GM06990 (cell line): ENCODE measurements around the gene HRH3.

Source experiments
- DNase-seq: peaks from one replicate; pipeline ENCODE4 v3.0.0-alpha.2; 2011; ENCODE audit not compliant: insufficient read length; ENCODE audit errors: extremely low read depth
- H3K27me3 ChIP-seq: replicated peaks from 2 replicates; pipeline ENCODE4 v1.6.0; 2011; ENCODE audit warnings: low read length; ENCODE audit not compliant: control insufficient read depth, insufficient read depth
- H3K36me3 ChIP-seq: 2 replicates; pipeline ENCODE4 v1.5.1; 2011; ENCODE audit warnings: low read length; ENCODE audit not compliant: control insufficient read depth, insufficient read depth
- H3K4me3 ChIP-seq: replicated peaks from 2 replicates; pipeline ENCODE4 v1.5.1; 2011; ENCODE audit warnings: low read depth, mild to moderate bottlenecking, control low read depth, low read length
- TF ChIP-seq, protein P1 (sequence below): IDR thresholded peaks from 2 replicates; pipeline ENCODE4 v1.5.1; 2011; ENCODE audit warnings: low read length, control low read depth, mild to moderate bottlenecking, inconsistent platforms; ENCODE audit not compliant: insufficient read depth, poor library complexity, severe bottlenecking

HRH3 gene

DNA sequence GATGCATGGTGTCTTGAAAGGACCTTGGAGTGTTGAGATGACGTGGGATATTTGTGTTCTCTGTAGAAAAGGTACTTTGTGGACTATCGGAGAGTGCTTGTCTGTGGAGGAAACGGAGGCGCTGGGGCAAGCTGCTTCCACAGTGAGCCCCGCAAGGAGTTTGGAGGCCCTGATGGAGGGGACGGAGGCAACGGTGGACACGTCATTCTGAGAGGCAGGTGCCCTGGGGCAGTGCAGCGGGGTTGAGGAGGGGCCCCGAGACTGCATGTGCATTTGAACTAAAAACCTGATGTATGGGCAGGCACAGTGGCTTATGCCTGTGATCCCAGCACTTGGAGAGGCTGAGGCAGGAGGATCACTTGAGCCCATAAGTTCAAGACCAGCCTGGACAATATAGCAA lies 24.3 kb downstream of the HRH3 start:
- TF ChIP-seq, protein P1, sequence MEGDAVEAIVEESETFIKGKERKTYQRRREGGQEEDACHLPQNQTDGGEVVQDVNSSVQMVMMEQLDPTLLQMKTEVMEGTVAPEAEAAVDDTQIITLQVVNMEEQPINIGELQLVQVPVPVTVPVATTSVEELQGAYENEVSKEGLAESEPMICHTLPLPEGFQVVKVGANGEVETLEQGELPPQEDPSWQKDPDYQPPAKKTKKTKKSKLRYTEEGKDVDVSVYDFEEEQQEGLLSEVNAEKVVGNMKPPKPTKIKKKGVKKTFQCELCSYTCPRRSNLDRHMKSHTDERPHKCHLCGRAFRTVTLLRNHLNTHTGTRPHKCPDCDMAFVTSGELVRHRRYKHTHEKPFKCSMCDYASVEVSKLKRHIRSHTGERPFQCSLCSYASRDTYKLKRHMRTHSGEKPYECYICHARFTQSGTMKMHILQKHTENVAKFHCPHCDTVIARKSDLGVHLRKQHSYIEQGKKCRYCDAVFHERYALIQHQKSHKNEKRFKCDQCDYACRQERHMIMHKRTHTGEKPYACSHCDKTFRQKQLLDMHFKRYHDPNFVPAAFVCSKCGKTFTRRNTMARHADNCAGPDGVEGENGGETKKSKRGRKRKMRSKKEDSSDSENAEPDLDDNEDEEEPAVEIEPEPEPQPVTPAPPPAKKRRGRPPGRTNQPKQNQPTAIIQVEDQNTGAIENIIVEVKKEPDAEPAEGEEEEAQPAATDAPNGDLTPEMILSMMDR = no peak
- H3K4me3 ChIP-seq = no peak overlapping the region

DNA sequence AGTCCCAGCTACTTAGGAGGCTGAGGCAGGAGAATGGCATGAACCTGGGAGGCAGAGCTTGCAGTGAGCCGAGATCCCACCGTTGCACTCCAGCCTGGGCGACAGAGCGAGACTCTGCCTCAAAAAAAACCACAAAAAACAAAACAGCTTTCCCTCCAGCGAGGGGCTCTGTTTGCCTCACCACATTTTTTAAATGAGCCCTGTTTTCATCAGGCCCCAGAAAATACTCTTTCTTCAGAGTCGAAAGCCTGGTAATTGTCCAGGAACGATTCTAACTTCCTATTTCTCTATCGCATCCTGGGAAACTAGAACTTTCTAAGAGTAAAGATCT lies 25.0 kb downstream of the HRH3 start:
- Histone ChIP-seq H3K4me3 (no peak overlapping the region), H3K27me3 (no peaks in the 10 kb centered on the region), H3K36me3 (peaks cover 17% of the 10 kb centered on the region)
- no peak for DNase-seq
- TF ChIP-seq, protein P1 = no peak

More for the DNA sequence above, 24.3 kb downstream of the HRH3 start:
- no peak for DNase-seq
- Histone ChIP-seq H3K27me3 (no peaks in the 10 kb centered on the region), H3K36me3 (peaks cover 20% of the 10 kb centered on the region)

DNA sequence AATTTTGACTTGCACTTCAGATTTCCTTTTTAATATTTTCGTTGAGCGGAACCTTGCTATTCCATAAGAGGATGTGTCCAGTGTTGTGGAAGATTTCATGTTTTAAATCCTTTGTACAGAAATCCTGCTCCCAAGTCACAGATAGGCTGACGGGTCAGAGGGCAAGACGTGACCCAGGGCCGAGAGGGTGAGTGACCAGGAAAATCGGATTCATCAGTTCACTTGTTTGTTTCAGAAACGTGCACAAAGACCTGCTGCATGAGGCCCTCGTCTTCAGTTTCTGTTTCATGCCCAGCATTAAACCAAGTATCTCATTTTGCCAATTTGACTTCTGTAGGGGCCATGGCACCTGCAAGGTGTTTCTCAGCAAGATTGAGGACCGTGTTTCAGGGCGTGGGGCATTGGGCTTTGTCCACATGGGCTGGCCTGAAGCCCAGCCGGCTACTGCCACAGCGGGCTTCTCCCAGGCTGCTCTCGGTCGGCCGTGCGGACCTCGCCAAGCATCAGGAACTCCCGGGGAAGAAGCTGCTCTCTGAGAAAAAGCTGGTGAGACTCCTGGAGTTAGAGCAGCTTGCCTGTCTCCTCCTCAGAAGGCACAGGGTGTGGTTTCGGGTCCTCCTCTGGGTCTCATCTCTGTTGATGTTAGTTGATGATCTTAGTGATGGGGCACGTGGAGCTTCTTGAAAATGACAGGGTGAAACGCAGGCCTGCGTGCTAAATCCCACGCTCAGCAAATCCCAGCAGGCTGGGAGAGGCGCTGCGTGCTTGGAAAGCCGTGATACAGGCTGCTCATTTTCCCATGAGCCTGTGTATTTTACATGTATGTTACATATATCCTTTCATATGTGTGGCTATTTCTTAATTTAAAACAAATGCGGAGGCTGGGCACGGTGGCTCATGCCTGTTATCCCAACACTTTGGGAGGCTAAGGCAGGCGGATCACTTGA lies 26.7 kb downstream of the HRH3 start:
- TF ChIP-seq, protein P1 = no peak
- peaks cover 13% of the 10 kb centered on the region for H3K36me3 ChIP-seq
- no peak for DNase-seq

DNA sequence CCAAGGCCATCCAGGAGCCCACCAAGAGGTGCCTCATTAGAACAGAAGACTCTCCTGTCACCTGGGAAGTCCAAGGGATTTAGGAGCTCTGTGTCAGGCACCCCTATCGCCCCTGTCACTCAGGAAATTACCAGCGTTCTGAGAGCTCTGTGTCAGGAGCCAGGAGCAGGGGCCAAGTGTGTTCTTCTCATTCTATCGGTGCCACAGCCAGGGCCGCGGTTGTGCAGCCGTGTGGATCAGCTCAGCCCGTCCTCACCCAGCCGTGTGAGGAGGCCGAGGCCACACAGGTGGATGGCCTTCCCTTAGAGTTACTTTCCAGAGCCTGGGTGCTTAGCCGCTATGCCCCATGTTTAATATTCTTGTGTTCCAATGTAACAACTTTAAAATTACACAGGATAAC lies 27.4 kb downstream of the HRH3 start:
- DNase-seq = no peak
- Histone ChIP-seq H3K36me3 (peaks cover 10% of the 10 kb centered on the region), H3K4me3 (no peak overlapping the region), H3K27me3 (no peaks in the 10 kb centered on the region)
- TF ChIP-seq, protein P1 = no peak

More for the DNA sequence above, 26.7 kb downstream of the HRH3 start:
- Histone ChIP-seq H3K27me3 (no peaks in the 10 kb centered on the region), H3K4me3 (no peak overlapping the region)

DNA sequence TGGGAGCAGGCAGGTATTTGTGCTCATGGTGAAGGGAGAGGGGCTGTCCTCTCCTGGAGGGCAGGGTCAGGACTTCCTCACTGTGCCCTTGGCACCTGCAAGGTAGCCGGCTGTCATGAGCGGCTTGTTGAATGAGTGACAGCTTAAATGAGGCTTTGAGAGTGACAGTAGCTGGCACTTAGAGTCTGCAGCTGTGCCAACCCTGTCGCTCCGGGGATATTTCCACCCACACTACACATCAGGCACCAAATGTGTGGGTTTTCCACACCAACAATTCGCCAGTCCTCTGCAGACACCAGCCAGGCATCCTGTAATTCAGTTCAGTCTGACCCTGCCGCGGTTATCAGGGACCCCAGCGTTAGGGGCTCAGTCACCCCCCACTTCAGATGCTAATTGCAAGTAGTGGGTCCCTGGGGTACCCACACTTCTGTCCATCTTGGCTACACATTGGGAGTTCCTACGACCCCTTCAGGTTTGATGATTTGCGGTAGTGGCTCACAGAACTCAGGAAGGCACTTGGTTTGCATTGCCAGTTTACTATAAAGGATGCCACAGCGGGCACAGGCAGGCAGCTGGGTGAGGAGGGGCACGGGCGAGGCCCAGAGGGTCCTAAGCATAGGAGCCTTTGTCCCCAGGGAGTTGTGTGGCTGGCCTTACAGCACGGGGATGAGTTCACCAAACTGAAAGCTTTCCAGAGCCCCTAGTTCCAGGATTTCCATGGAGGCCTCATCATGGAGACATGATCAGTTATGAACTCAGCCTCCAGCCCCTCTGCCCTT lies 28.1 kb downstream of the HRH3 start:
- Histone ChIP-seq H3K27me3 (no peaks in the 10 kb centered on the region), H3K4me3 (no peak overlapping the region), H3K36me3 (peaks cover 9% of the 10 kb centered on the region)
- TF ChIP-seq, protein P1 = no peak
- DNase-seq = no peak
